ENCODE results near the gene FAM107B.

DNA sequence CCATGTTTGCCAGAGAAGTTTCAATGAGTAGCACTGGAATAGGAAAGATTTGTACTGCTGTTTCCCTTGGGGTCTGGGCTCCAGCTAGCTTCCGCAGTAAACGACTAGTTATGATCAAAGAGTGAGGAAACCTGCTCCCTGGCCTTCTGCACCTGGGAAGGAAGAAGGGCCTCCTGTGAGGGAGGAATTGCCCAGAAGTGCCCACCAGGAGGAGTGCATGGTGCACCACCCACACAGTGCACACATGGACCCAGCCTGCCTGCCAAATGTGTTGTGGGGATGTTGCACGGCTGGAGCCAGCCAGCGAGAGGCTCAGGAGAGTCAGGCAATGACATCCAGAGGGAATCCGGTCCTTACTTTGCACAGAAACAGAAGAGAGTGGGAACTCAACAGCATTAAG lies 27.0 kb upstream of the FAM107B start:
- TF ChIP-seq POLR2A (IDR thresholded peaks at IDR 0.05; ENCODE audit: low read depth, low read length) (no peak), CTCF (IDR thresholded peaks at IDR 0.05; ENCODE audit: extremely low read depth in 1 of 2, insufficient read depth in 1 of 2, low read depth in 1 of 2, low read length in 2 of 2) (peak in 1 of 2 donors; percentile 51)

Data from endothelial cell of umbilical vein (primary cell).